Right ventricle myocardium superior (tissue), 1 donor: ENCODE results near the gene TXNRD1. TPM values are rescaled to one million over a fixed set of nuclear protein-coding genes. Genes with fewer than 3 reads are reported as not detected.

ENCODE experiments used
- ATAC-seq: fragments of 200-7000 bp; cut with Tn5 transposase; one replicate; pipeline ENCODE4 v1.9.1; 2020; ENCODE audit warnings: mild to moderate bottlenecking; ENCODE audit not compliant: poor library complexity
- DNase-seq: peaks from one replicate; pipeline ENCODE4 v3.0.0-alpha.2; 2020
- intact Hi-C: fragments of 100-400 bp; cut with DNase I; formaldehyde crosslinking; loops from one replicate; pipeline ENCODE4 v1.11.2; 2022
- total RNA-seq: library from RNA; stranded (reverse); fragmentation: NEBNext Ultra II Directional; extraction: Animal tissue kit (Norgen Biotek cat#: 25700); gene quantifications from one replicate; pipeline ENCODE4 v1.2.1, GENCODE V29; 2021
- donor health status: DM: no; HTN: yes; CAD: no; lungs with severe emphysema.

TXNRD1 gene
- total RNA-seq, 1 donor from 2014 or later = 98.9 TPM

GRCh38 chr12:104222976-104223375 is 7.4 kb downstream of the TXNRD1 start:
- intact Hi-C loops = no loop called here

DNA sequence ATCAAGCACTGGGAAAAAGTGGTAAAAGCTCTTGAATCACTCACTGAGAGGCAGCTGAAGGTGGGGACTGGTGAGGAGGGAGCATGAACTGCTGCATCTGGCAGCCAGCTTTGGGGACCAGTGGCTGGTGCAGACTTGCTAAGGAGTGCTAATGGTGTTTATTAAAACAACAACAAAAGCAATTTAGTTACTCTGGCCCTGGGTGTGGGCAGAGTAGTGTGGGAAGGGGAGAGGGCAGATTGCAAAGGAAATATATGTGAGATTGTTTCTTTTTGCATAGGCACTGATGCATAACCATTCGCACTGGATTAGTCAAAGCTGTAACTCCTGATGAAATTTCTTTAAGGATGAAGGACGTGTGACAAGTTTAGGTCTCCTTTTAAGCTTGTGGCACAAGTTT is 8.1 kb downstream of the TXNRD1 start:
- intact Hi-C loops = no loop called here
- ATAC-seq (no peak), DNase-seq (no peak)

More at GRCh38 chr12:104222976-104223375, 7.4 kb downstream of the TXNRD1 start:
- DNase-seq (no peak), ATAC-seq (no peak)

GRCh38 chr12:104226672-104227071 is 11.1 kb downstream of the TXNRD1 start:
- no peak for ATAC-seq
- DNase-seq = no peak
- intact Hi-C loops = no loop called here

- no peak for DNase-seq
- ATAC-seq = no peak
- intact Hi-C loops = no loop called here
Measured at GRCh38 chr12:104230304-104231095, 14.9 kb downstream of the TXNRD1 start.

DNA sequence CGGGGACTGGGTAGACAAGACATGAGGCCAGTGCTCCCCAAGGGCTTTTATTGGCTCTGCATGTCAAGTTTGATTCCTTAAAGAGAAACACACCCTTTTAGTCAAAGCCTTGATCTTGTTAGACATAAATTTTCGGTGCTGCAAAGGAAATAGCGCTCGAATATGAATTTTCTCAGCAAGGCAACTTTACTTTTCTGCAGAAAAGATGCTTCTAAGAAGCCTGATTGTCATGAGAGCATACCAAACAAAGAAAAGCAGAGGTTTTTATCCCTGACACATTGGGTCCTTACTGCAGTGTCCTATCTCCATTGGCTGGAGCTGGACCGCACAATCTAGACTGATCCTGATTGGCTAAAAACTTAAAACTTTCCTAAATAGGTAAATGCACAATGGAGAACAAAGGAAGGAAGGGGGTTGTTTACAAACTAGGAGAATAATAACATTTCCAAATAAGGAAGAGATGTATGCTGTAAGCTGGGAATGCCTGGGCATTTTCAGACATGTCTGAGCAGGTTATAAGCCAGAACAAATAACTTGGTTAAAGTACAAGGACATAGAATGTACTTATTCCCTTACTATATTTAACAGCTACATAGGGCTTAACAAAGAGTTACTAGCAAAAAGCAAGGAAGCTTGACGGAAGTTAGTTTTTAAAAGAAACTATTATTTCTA is 17.2 kb downstream of the TXNRD1 start:
- intact Hi-C loops = no loop called here
- DNase-seq (no peak), ATAC-seq (no peak)

DNA sequence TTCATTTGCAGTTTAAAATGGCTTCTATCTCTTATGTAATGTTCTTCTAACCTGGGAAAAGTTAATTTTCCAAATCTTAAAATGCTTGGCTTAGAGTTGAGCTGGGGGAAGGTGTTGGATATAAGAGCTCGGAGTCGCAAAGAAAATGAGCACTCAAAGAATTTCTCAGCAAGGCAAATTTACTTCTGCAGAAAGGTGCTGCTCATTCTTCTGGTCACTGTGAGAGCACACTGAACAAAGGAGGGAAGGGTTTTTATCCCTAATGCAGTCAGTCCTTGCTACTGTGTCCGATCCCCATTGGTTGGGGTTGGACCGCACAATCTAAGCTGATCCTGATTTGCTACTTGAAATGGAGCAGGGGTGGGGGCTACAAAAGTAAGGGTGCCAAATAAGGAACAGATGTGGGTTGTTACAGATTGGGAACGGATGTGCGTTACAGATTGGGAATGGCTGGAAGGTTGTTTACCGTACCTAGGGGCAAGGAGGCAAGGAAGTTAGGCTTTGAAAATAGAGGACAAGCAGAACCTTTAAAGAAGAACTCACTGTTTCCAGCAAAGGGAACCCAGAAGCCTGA is 19.4 kb downstream of the TXNRD1 start:
- ATAC-seq (no peak), DNase-seq (no peak)
- intact Hi-C loops = no loop called here

DNA sequence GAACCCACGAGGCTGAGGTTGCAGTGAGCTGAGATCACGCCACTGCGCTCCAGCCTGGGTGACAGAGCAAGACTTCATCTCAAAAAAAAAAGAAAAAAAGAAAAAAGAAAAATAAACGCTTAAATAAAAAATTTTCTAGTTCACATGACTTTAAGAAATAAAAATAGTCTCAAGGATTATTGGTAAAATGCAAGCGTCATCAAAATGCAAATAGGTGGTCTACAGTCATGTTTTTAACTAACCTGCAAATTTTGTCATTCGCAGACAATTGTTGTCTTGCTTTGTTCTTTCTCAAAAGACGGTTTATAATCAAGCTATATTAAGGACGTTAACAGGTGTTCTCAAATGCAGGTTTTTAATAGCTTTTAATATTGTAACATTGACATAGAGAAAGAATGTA is 22.4 kb downstream of the TXNRD1 start:
- DNase-seq (no peak), ATAC-seq (no peak)
- intact Hi-C loops = no loop called here

DNA sequence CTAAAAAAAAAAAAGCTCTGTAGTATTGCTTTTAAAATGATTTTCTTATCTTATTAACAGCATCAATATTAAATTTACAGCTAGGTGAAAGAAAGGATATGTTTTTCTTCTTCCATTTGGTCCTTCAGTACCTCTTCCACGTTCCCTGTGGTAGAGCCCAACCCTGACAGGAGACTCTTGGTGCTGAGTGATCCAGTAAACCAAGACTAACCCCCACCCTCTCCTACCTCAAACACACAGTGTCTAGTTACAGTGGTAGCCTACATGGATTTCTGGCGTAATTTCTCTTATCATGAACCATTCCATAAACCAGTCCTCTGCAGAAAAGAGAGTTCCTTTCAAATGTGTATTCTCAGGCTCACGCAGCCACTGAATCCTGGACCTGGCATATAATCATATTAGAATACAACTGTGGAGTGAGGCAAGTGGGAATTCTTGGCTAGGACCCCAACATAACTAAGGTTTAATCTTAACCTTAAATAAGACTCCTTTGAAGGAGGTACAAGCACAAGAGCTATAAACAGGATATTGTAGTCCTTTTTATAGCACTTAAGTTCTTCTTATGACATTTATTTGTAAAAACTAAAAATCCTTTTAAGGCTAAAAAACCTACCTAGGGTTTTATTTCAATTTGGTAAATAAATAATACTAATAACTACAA is 27.1 kb downstream of the TXNRD1 start:
- ATAC-seq (no peak), DNase-seq (no peak)
- intact Hi-C loops = no loop called here

- intact Hi-C loops = no loop called here
- DNase-seq (no peak), ATAC-seq (no peak)
Measured at GRCh38 chr12:104243551-104243950, 28.0 kb downstream of the TXNRD1 start.

GRCh38 chr12:104243971-104244370 is 28.4 kb downstream of the TXNRD1 start:
- no peak for DNase-seq
- intact Hi-C loops = no loop called here
- no peak for ATAC-seq

DNA sequence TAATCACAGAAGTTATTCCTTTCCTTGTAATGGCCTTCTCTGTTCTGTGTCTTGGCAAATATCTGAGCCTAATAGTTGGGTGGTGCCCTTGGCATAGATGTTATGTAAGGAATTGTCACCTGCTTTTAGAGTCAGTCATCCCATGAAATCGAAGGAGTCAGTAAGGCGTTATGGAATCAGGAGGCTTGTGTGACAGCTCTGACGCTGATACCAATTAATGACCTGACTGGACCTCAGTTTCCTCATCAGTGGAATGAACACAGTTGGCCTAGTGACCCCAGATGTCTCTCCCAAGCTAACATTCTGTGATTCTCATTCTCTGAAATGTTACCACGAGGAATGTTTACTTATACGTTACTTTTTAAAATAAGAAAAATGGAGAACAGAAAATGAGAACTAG is 32.1 kb downstream of the TXNRD1 start:
- intact Hi-C loops = no loop called here
- ATAC-seq (no peak), DNase-seq (no peak)

- ATAC-seq (no peak), DNase-seq (no peak)
- intact Hi-C loops = no loop called here
Measured at GRCh38 chr12:104248444-104248843, 32.9 kb downstream of the TXNRD1 start.

DNA sequence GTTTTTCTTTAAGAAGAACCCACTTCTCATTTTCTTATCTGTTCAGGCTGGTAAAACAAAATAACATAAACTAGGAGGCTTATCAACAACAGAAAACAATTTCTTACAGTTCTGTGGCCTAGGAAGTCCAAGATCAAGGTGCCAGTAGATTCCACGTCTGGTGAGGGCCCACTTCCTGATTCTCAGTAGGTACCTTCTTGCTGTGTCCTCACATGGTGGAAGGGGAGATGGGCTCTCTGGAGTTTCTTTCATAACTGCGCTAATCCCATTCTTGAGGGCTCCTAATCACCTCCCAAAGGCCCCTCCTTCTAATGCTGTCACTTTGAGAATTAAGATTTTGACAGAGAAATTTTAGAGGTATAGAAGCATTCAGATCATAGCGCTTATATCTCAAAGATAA is 33.4 kb downstream of the TXNRD1 start:
- no peak for ATAC-seq
- DNase-seq = no peak
- intact Hi-C loops = no loop called here

- no peak for ATAC-seq
- intact Hi-C loops = no loop called here
- DNase-seq = no peak
Measured at GRCh38 chr12:104249898-104250297, 34.3 kb downstream of the TXNRD1 start.

- DNase-seq = no peak
- ATAC-seq = no peak
- intact Hi-C loops = no loop called here
Measured at GRCh38 chr12:104250366-104251125, 35.0 kb downstream of the TXNRD1 start.

DNA sequence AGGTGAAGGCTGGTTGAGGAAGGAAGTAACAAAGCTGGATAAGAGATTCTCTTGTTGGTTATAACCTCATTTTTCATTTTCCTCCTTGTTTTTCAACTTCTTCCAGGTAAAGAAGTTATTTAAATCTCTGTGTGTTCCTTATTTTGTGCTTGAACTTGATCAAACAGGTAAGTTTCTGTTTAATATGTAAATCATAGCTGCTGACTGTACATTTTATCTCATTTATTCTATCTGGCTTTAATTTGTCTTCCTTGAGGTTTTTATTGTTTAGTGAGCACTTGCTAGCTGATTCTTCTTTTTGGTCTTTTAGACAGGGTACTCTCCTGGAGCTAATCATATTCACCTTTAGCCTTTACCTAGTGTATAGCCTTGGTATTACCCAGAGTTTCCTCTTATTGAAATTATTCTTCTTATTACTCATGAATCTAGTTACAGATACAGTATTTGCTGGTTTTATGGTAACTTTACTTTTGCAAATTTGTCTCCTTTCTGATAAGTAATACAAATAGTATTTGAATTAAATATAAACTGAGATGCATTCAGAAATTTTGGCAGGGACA is 42.4 kb downstream of the TXNRD1 start:
- DNase-seq (no peak), ATAC-seq (no peak)
- intact Hi-C loops = no loop called here

- ATAC-seq (no peak), DNase-seq (no peak)
- intact Hi-C loops = no loop called here
Measured at GRCh38 chr12:104258476-104259067, 43.0 kb downstream of the TXNRD1 start.

DNA sequence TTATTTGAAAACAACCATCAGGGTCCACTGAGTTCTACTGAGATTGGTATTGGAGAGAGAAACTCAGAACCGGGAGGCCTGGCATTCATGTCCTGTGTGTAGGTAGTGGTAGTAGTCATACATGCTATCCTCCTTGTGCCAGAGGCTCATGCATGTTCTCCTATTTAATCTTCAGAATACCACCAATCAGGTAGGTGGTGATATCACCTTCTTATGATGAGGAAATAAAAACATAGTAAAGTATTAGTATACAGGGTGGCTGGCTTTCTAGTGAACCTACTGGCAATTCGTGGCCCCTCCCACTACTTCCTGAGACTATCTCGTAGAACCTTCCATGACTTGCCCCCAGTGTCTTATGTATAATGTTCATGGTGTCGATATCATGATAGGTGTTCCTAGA is 47.4 kb downstream of the TXNRD1 start:
- ATAC-seq (no peak), DNase-seq (no peak)
- intact Hi-C loops = no loop called here
